Measurements from ENCODE around the gene CCL11.

DNA sequence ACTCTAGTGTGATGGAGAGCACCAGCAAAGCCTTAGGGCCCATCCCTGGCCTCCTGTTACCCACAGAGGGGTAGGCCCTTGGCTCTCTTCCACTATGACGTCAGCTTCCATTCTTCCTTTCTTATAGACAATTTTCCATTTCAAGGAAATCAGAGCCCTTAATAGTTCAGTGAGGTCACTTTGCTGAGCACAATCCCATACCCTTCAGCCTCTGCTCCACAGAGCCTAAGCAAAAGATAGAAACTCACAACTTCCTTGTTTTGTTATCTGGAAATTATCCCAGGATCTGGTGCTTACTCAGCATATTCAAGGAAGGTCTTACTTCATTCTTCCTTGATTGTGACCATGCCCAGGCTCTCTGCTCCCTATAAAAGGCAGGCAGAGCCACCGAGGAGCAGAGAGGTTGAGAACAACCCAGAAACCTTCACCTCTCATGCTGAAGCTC, 33.5 kb downstream of the CCL11 start, which contains the start of gene CCL8:
- TF ChIP-seq CTCF (IDR thresholded peaks at IDR 0.05) (no peak), FOSL2 (IDR thresholded peaks at IDR 0.05; ENCODE audit: borderline replicate concordance, low read depth) (no peak), CHD2 (IDR thresholded peaks at IDR 0.05; ENCODE audit: low read length, partially characterized antibody) (no peak), USF2 (IDR thresholded peaks at IDR 0.05; ENCODE audit: borderline replicate concordance, low read depth, low read length) (no peak)

Measured in SK-N-SH (cell line).